T47D (cell line): ENCODE measurements around the gene NRP2.
A peak's percentile ranks its signal among the peaks of the same experiment; 100 is the strongest.

ENCODE experiments used
- DNase-seq, 2 experiments: peaks; one replicate each; pipeline versions ENCODE4 v3.0.0 to v3.0.0-alpha.2; 2011 to 2012; ENCODE audit warnings: low read depth in 1 of 2, low spot score in 1 of 2
- JUND ChIP-seq: IDR thresholded peaks from 2 replicates; pipeline ENCODE4 v1.6.1; 2012; ENCODE audit warnings: low read depth
- in situ Hi-C: cut with HindIII; loops from 2 replicates; pipeline ENCODE4 v1.10.0; 2016; ENCODE audit warnings: low sequenced_read_pairs, low pct_unique_long_range_greater_than_20kb

NRP2 gene

GRCh38 chr2:205706769-205707381 is 24.6 kb downstream of the NRP2 start:
- in situ Hi-C loops, result no loop called here
- DNase-seq, result no peak
- no peak for TF ChIP-seq JUND

DNA sequence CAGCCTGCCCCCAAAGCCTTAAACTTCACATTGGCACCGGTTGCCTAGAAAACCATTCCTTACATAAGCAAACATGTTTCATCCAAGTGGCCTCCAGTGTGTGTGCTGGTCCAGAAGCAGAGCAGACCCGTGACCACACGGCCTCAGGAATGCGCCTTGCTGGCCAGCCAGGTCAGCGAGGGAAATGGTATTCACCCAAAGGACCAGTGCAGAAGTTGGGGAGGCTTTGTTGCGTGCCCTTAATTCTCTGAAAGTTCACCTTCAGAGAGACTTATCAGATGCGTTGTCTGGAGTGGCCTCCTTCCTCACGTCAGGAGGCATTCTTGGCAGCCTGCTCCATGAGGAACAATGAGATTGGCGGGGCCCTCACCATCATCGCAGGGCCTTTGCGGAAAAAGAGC is 25.9 kb downstream of the NRP2 start:
- in situ Hi-C loops, result no loop called here
- DNase-seq, result no peak
- TF ChIP-seq JUND, result no peak

DNA sequence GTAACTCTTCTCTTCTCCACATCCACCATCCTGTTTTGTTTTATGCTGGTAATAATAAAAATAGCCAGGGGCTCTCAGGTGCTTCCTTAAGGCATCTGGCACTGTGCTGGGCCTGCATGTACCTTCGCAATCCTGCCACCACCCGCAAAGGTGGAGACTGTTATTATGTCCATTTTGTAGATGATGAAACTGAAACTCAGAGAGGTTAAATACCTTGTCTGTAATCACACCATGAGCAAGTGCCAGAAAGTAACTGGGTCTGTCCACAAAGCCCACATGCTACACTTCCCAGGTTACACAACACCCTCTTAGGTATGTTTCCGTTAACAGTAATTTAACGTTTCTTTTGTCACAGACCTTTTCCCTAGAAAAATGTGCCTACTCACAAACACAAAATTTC is 27.0 kb downstream of the NRP2 start:
- DNase-seq, result no peak
- no peak for TF ChIP-seq JUND
- in situ Hi-C loops, result no loop called here

DNA sequence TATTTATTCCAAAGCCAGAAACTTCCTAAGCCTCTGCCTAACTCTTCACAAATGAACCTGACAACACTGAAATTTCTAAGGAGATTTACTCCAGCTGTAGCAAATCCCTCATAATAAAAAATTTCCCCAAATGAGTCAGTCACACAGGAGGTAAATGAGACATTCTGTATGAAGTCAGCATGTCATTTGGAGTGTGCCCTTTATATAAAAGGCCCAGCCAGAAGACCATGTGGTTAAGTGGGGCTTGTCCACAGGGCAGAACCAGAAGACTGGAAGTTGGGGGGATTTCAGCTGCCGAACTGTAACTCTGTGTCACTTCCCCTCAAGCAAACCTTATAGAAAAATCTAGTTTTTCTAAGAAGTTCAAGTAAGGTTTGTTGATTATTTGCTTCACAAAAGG is 30.2 kb downstream of the NRP2 start:
- no peak for TF ChIP-seq JUND

GRCh38 chr2:205713086-205713485 is 30.8 kb downstream of the NRP2 start:
- no peak for DNase-seq
- TF ChIP-seq JUND, result no peak
- in situ Hi-C loops, result no loop called here

More for the DNA sequence above, 30.2 kb downstream of the NRP2 start:
- DNase-seq, result no peak
- in situ Hi-C loops, result no loop called here

DNA sequence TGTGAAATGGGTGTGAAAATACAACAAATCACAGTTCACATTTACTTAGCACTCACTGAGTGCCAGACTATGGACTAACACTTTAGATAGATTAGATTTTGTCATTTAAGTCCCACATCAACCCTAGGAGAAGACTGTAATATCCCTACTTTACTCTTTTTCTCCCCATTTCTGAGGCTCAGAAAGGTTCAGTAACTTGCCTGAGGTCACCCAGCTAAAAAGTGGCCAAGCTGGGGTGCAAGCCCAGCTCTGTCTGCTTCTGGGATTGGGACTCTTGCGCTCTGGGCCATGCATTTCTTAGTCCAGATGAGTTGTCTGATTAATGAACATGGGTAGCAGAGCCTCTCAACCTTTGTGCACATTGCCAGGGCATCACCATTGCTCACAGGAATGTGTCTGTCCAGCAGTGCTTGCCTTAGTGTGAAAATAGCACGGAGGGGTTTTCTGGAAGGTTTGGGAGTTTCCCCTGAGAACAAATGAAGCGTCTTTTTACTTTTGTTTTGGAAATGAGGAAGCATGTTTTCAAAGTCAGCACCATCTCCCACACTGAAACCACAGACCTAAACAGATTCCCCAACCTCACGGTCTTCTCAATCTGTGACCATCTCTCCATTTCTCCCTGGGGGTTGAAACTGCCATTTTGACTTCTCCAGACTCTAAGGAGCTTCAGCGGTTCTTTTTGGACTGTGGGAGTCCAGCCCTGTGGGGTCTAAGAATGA is 31.9 kb downstream of the NRP2 start:
- no peak for TF ChIP-seq JUND
- DNase-seq, result no peak
- in situ Hi-C loops, result no loop called here

DNA sequence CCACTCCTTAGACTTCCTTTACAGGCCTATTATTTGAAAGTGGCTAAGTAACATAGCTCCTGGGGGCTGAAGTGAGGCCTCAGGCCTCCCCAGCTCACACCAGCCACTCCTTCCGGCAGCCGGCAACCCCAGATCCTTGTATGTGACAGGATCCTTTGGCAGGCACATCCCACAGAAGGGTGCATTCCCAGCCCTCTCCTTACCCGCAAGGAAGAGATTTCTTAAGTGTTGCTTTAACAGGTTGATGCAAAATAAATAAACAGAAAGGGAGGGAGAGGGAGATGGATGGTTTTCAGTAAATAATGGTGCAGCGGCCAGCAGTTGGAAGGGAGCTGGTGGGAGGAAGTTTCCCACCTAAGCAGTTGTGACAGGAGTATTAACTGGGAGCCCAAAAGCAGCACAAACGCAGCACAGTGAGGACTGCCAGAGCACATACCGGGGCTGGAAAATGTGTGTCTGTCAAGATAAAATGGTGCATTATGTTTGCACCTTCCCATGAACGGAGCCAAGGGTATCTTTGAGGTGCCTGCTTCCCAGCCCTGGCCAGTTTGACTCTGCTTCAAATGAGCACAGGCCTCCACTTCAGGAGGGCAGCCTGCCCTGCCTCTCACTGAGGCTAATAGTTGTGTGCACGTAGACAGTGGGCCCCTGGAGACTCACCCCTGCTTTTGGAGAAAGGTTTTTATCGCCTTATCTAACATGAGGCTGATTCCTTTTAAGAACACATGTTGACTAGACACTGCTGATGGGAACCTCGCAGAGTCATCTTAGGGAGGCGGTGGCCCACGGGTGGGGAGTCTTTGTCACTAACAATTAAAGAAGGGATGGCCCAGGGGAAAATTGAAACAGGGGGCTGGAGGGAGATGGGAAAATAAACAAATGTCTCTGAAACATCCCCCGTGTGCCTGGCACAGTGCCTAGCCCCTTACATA is 32.8 kb downstream of the NRP2 start:
- DNase-seq, result no peak
- no peak for TF ChIP-seq JUND
- in situ Hi-C loops, result no loop called here

GRCh38 chr2:205715831-205716525 is 33.7 kb downstream of the NRP2 start:
- DNase-seq, result peak in 1 of 2 experiments; percentile 18
- no peak for TF ChIP-seq JUND
- in situ Hi-C loops, result no loop called here

- no peak for TF ChIP-seq JUND
- in situ Hi-C loops, result no loop called here
- DNase-seq, result no peak
Observed at GRCh38 chr2:205717175-205717846, 35.0 kb downstream of the NRP2 start.

DNA sequence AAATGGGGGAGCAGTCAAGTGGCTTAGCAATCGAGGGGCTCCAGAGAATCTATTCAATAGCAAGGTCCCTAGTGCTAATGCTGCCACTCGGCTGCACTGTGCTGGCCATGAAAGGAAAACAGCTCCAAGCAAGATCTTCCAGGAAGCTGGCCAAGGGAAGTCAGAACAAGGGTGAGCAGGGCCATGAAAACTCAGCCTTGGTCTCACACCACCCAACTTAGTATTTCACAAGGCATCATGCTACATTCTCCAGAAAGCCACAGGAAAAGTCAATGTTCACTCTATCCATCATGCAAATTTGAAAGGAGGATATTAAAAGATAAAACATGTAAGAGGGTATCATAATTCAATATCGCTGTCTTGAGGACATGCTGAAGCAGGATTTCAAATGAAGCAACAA is 35.7 kb downstream of the NRP2 start:
- no peak for TF ChIP-seq JUND
- in situ Hi-C loops, result no loop called here
- DNase-seq, result no peak

DNA sequence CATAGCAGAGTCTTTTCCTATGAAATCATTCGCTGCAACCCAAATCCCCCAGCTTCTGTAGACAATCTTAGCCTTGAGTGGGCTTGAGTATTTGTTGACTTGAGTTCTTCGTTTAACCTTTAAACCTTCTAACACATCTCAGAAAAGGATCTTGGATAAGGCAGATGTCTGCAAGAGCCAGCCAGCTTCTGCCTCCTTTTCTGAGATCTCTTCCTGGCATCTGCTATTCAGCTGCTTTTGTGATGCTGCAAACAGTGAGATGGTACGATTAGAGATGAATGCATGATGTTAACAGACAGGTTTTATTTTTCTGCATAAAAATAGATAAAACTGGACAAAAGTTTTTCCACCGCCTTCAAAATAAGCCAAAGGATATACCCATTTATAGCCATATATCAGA is 37.5 kb downstream of the NRP2 start:
- no peak for TF ChIP-seq JUND
- in situ Hi-C loops, result no loop called here

DNA sequence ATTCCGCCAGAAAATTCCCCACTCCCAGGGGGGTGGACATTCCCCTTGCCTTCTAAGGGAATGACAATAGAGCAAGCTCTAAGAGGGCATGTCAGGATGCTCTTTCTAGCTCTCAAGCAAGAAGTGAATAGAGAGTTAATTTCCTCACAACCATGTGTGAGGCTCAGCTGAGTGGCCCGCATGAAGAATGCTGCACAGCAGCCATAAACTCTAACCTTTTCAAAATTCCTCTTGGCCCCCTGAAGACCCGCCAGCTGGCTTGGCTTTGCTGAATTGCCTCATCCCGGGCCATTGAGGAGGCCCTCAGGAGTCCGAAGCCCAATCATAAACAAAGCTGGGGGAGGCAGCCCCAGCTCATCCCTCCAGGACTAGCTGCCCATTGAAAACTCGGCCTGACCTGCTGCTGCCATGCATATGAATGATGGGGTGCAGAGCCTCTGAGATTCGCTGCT is 38.2 kb downstream of the NRP2 start:
- TF ChIP-seq JUND, result no peak
- in situ Hi-C loops, result no loop called here
- DNase-seq, result no peak

More for the DNA sequence above, 37.5 kb downstream of the NRP2 start:
- DNase-seq, result no peak
